HG02884 (cell line): ENCODE measurements around the gene C6orf163.

Experiments used
- ATAC-seq: cut with Tn5 transposase; IDR thresholded peaks from one replicate; pipeline ENCODE4 v1.9.1; 2021; ENCODE audit warnings: mild to moderate bottlenecking, moderate library complexity; ENCODE audit not compliant: unreplicated experiment

C6orf163 gene

GRCh38 chr6:87408721-87409155, 64.1 kb downstream of the C6orf163 start:
- ATAC-seq, result no peak
